T-cell (primary cell): ENCODE data around the gene HSPB6. TPM values are rescaled to one million over a fixed set of nuclear protein-coding genes. Genes with fewer than 3 reads are reported as not detected.

ENCODE experiments used
- ATAC-seq, 4 experiments: fragments of 200-7000 bp in 3 of 4; fragments of 150-1000 bp in 1 of 4; cut with Tn5 transposase; replicated peaks in 1 of 4; 1 replicate in 3 of 4; 2 replicates in 1 of 4; pipeline ENCODE4 v1.10.0; 2021; ENCODE audit warnings: moderate library complexity in 3 of 4, mild to moderate bottlenecking in 2 of 4, moderate number of reproducible peaks in 1 of 4
- CTCF ChIA-PET, 2 donors: fragments of 300-600 bp; sonication (Branson Sonifier 250); formaldehyde crosslinking; loops; one replicate each; lab custom pipeline; 2022; ENCODE audit warnings: antibody characterized with exemption in 2 of 2; lab: Charles Lee
- POLR2A ChIA-PET, 2 donors: fragments of 300-600 bp; sonication (Branson Sonifier 250); formaldehyde crosslinking; loops; one replicate each; lab custom pipeline; 2022; ENCODE audit warnings: antibody characterized with exemption in 2 of 2; lab: Charles Lee
- DNase-seq, 35 experiments: peaks; one replicate each; pipeline versions ENCODE4 v3.0.0 to v3.0.0-alpha.2; 2013 to 2023
- H3K27ac ChIP-seq: one replicate; pipeline ENCODE4 v1.5.1; 2013; ENCODE audit warnings: low read length
- H3K27me3 ChIP-seq, 2 experiments: replicated peaks in 1 of 2; 1 replicate in 1 of 2; 2 replicates in 1 of 2; pipeline versions ENCODE4 v1.6.1 to v1.7.0; 2013; ENCODE audit warnings: low read length in 1 of 2, mixed read lengths in 1 of 2; ENCODE audit not compliant: control insufficient read depth in 2 of 2, insufficient read depth in 2 of 2; ENCODE audit errors: extremely low read depth in 1 of 2
- H3K36me3 ChIP-seq, 2 donors: 1 replicate in 1 of 2; 2 replicates in 1 of 2; pipeline versions ENCODE4 v1.6.1 to v1.7.0; 2013; ENCODE audit warnings: low read length in 1 of 2; ENCODE audit not compliant: control insufficient read depth in 2 of 2, insufficient read depth in 1 of 2; ENCODE audit errors: extremely low read depth in 1 of 2
- H3K4me1 ChIP-seq, 2 experiments: 1 replicate in 1 of 2; 2 replicates in 1 of 2; pipeline versions ENCODE4 v1.6.1 to v1.7.0; 2013; ENCODE audit warnings: low read length in 2 of 2, mixed read lengths in 1 of 2; ENCODE audit not compliant: insufficient read depth in 2 of 2, control insufficient read depth in 1 of 2; ENCODE audit errors: extremely low read depth in 1 of 2
- H3K4me3 ChIP-seq, 2 donors: 1 replicate in 1 of 2; 2 replicates in 1 of 2; pipeline versions ENCODE4 v1.5.1 to v1.7.0; 2013; ENCODE audit warnings: mild to moderate bottlenecking in 2 of 2, low read length in 1 of 2, moderate library complexity in 1 of 2; ENCODE audit not compliant: control insufficient read depth in 1 of 2; ENCODE audit errors: extremely low read depth in 1 of 2
- H3K9me3 ChIP-seq: 2 replicates; pipeline ENCODE4 v1.7.0; 2013
- H3K27ac Mint-ChIP-seq, 2 donors: one replicate each; pipeline ENCODE4 v1.8.0; 2020 to 2021; ENCODE audit warnings: mild to moderate bottlenecking in 2 of 2, mixed read lengths in 2 of 2
- H3K27me3 Mint-ChIP-seq, 2 donors: one replicate each; pipeline ENCODE4 v1.8.0; 2021 to 2022; ENCODE audit warnings: mixed read lengths in 2 of 2
- H3K36me3 Mint-ChIP-seq: one replicate; pipeline ENCODE4 v1.8.0; 2021; ENCODE audit warnings: mixed read lengths
- H3K4me1 Mint-ChIP-seq, 3 donors: one replicate each; pipeline ENCODE4 v1.8.0; 2020 to 2022; ENCODE audit warnings: mixed read lengths in 3 of 3, mild to moderate bottlenecking in 1 of 3
- H3K4me3 Mint-ChIP-seq, 3 donors: one replicate each; pipeline ENCODE4 v1.8.0; 2020 to 2022; ENCODE audit warnings: mild to moderate bottlenecking in 3 of 3, mixed read lengths in 3 of 3, moderate library complexity in 3 of 3
- H3K9me3 Mint-ChIP-seq, 3 donors: one replicate each; pipeline ENCODE4 v1.8.0; 2020 to 2022; ENCODE audit warnings: mixed read lengths in 3 of 3
- WGBS: methylation state at CpG from one replicate; pipeline ENCODE4 v1.1.5; 2013; ENCODE audit warnings: missing lambda C conversion rate; ENCODE audit not compliant: insufficient coverage; 5-methylcytosine and 5-hydroxymethylcytosine counted together
- total RNA-seq, 35 experiments: library from RNA in 6 of 35; stranded (reverse) in 6 of 35; fragments of 120-200 nt in 1 of 35; gene quantifications; one replicate each; pipeline versions ENCODE4 v1.2.1 to v1.2.4 and lab custom pipeline; 2013 to 2026

HSPB6 gene
- total RNA-seq, 5 donors from 2014 or later (not counting 1 experiment from before 2014, with no cell fraction given) = 0.44 to 0.69 (median 0.51) TPM; not detected in 2

GRCh38 chr19:35738887-35739229, 18.0 kb downstream of the HSPB6 start:
- no peaks in the 10 kb centered on the region for H3K27me3 ChIP-seq
- no peak overlapping the region for H3K4me3 ChIP-seq
- 89% methylated on average over 1 of the region's 2 CpGs for WGBS
- H3K27ac ChIP-seq = no peak overlapping the region
- peaks cover 48 to 64% (median 60%) of the 10 kb centered on the region in 3 donors for H3K4me1 Mint-ChIP-seq
- peaks cover 12 to 49% of the 10 kb centered on the region in 2 donors for H3K36me3 ChIP-seq
- H3K9me3 Mint-ChIP-seq = no peaks in the 10 kb centered on the region
- DNase-seq = no peak
- ChIA-PET POLR2A (no interaction called here), CTCF (no interaction called here)
- H3K27me3 Mint-ChIP-seq = no peaks in the 10 kb centered on the region
- ATAC-seq = no peak
- H3K36me3 Mint-ChIP-seq = peaks cover 26% of the 10 kb centered on the region
- H3K9me3 ChIP-seq = no peaks in the 10 kb centered on the region
- peaks cover 10 to 61% of the 10 kb centered on the region in 2 experiments for H3K4me1 ChIP-seq
- H3K27ac Mint-ChIP-seq = peak overlapping the region in 1 of 2 donors; percentile 39
- peak overlapping the region in 2 of 3 donors; percentile 70 to 87 for H3K4me3 Mint-ChIP-seq

- Histone ChIP-seq H3K27ac (no peak overlapping the region), H3K27me3 (no peaks in the 10 kb centered on the region), H3K36me3 (peaks cover 12 to 55% of the 10 kb centered on the region in 2 donors), H3K4me3 (no peak overlapping the region), H3K4me1 (peaks cover 7 to 55% of the 10 kb centered on the region in 2 experiments), H3K9me3 (no peaks in the 10 kb centered on the region)
- ATAC-seq = no peak
- CTCF ChIA-PET = interaction anchor here in 1 of 2 donors (1.0 kb wide), 1 partner anchor 37 kb away, joined by 5 read pairs; no protein-coding TSS in a partner anchor
- Mint-ChIP-seq H3K27me3 (no peaks in the 10 kb centered on the region), H3K36me3 (peaks cover 27% of the 10 kb centered on the region), H3K9me3 (no peaks in the 10 kb centered on the region), H3K4me3 (peak overlapping the region in 2 of 3 donors; percentile 70 to 87), H3K4me1 (peaks cover 44 to 61% (median 57%) of the 10 kb centered on the region in 3 donors), H3K27ac (peak overlapping the region in 1 of 2 donors; percentile 39)
- POLR2A ChIA-PET = no interaction called here
- DNase-seq = no peak
- WGBS = 90% methylated on average over 27 of the region's 37 CpGs
Observed at GRCh38 chr19:35738021-35738886, 18.6 kb downstream of the HSPB6 start.

GRCh38 chr19:35736913-35737886, 19.6 kb downstream of the HSPB6 start:
- Histone ChIP-seq H3K36me3 (peaks cover 12 to 64% of the 10 kb centered on the region in 2 donors), H3K9me3 (no peaks in the 10 kb centered on the region), H3K27me3 (no peaks in the 10 kb centered on the region), H3K4me1 (peaks cover 0 to 45% of the 10 kb centered on the region in 2 experiments), H3K27ac (no peak overlapping the region), H3K4me3 (no peak overlapping the region)
- POLR2A ChIA-PET = no interaction called here
- 78% methylated on average over 11 of the region's 22 CpGs for WGBS
- Mint-ChIP-seq H3K27ac (peak overlapping the region; percentile 68 to 78), H3K9me3 (no peaks in the 10 kb centered on the region), H3K36me3 (peaks cover 23% of the 10 kb centered on the region), H3K4me1 (peaks cover 35 to 52% (median 48%) of the 10 kb centered on the region in 3 donors), H3K27me3 (no peaks in the 10 kb centered on the region), H3K4me3 (no peak overlapping the region)
- ATAC-seq (no peak), DNase-seq (peak in 5 of 35 experiments; percentile 27 to 52 (median 34))
- CTCF ChIA-PET = interaction anchor here (0.7 to 1.0 kb wide), 2 partner anchors 36 to 43 kb away, joined by 4 to 5 read pairs; no protein-coding TSS in a partner anchor

GRCh38 chr19:35734889-35735288, 21.9 kb downstream of the HSPB6 start:
- DNase-seq = no peak
- Histone ChIP-seq H3K27ac (no peak overlapping the region), H3K27me3 (no peaks in the 10 kb centered on the region), H3K9me3 (no peaks in the 10 kb centered on the region), H3K36me3 (peaks cover 23 to 87% of the 10 kb centered on the region in 2 donors), H3K4me3 (no peak overlapping the region), H3K4me1 (peaks cover 0 to 23% of the 10 kb centered on the region in 2 experiments)
- WGBS = 93% methylated on average over 4 of the region's 5 CpGs
- Mint-ChIP-seq H3K4me1 (peaks cover 33 to 53% (median 36%) of the 10 kb centered on the region in 3 donors), H3K9me3 (no peaks in the 10 kb centered on the region), H3K27ac (peak overlapping the region; percentile 19 to 77), H3K27me3 (no peaks in the 10 kb centered on the region), H3K4me3 (no peak overlapping the region), H3K36me3 (peaks cover 38% of the 10 kb centered on the region)
- no peak for ATAC-seq
- CTCF ChIA-PET = no interaction called here
- POLR2A ChIA-PET = no interaction called here

- Mint-ChIP-seq H3K4me1 (peaks cover 28 to 50% (median 31%) of the 10 kb centered on the region in 3 donors), H3K9me3 (no peaks in the 10 kb centered on the region), H3K4me3 (no peak overlapping the region), H3K36me3 (peaks cover 44% of the 10 kb centered on the region), H3K27me3 (no peaks in the 10 kb centered on the region), H3K27ac (peak overlapping the region; percentile 67 to 77)
- H3K27ac ChIP-seq = no peak overlapping the region
- 97% methylated on average over 8 of the region's 8 CpGs for WGBS
- H3K4me3 ChIP-seq = no peak overlapping the region
- H3K27me3 ChIP-seq = no peaks in the 10 kb centered on the region
- CTCF ChIA-PET = no interaction called here
- H3K36me3 ChIP-seq = peaks cover 23 to 88% of the 10 kb centered on the region in 2 donors
- no peak for ATAC-seq
- no peak for DNase-seq
- H3K9me3 ChIP-seq = no peaks in the 10 kb centered on the region
- H3K4me1 ChIP-seq = peaks cover 0 to 17% of the 10 kb centered on the region in 2 experiments
- POLR2A ChIA-PET = no interaction called here
Observed at GRCh38 chr19:35734273-35734672, 22.6 kb downstream of the HSPB6 start.
